Measurements from ENCODE around the gene ERC2. TPM values are rescaled to one million over a fixed set of nuclear protein-coding genes. Genes with fewer than 3 reads are reported as not detected.

Gene ERC2
- total RNA-seq, 1 donor from 2014 or later: 48.3 TPM

DNA sequence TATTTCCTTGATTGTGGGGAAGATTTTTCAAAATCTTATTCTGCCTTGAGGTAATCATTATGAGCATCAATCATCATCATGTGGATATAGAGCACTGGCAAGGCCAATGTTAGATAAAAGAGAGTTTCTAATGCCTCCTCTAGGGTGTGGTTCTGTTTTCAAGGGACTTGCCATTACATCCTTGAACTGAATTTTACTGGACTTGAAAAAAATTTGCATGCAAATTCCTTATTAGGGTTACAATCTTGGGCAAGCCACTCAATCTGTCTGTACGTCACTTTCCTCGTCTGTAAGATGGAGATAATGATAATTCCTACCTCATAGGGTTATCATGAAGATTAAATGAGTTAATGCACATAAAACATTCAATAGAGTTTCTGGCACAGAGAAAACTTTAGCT is 825.0 kb downstream of the ERC2 start:
- DNase-seq: no peak
- Mint-ChIP-seq H3K27me3 (ENCODE audit: unreplicated experiment) (no peaks in the 10 kb centered on the region), H3K36me3 (ENCODE audit: unreplicated experiment) (no peaks in the 10 kb centered on the region), H3K27ac (ENCODE audit: unreplicated experiment) (no peak overlapping the region), H3K9me3 (ENCODE audit: unreplicated experiment) (no peaks in the 10 kb centered on the region), H3K4me3 (ENCODE audit: unreplicated experiment) (no peak overlapping the region), H3K4me1 (ENCODE audit: low read depth, unreplicated experiment) (no peaks in the 10 kb centered on the region)
- TF ChIP-seq, protein P1, sequence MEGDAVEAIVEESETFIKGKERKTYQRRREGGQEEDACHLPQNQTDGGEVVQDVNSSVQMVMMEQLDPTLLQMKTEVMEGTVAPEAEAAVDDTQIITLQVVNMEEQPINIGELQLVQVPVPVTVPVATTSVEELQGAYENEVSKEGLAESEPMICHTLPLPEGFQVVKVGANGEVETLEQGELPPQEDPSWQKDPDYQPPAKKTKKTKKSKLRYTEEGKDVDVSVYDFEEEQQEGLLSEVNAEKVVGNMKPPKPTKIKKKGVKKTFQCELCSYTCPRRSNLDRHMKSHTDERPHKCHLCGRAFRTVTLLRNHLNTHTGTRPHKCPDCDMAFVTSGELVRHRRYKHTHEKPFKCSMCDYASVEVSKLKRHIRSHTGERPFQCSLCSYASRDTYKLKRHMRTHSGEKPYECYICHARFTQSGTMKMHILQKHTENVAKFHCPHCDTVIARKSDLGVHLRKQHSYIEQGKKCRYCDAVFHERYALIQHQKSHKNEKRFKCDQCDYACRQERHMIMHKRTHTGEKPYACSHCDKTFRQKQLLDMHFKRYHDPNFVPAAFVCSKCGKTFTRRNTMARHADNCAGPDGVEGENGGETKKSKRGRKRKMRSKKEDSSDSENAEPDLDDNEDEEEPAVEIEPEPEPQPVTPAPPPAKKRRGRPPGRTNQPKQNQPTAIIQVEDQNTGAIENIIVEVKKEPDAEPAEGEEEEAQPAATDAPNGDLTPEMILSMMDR (IDR thresholded peaks at IDR 0.05; ENCODE audit: partially characterized antibody, unreplicated experiment): no peak

DNA sequence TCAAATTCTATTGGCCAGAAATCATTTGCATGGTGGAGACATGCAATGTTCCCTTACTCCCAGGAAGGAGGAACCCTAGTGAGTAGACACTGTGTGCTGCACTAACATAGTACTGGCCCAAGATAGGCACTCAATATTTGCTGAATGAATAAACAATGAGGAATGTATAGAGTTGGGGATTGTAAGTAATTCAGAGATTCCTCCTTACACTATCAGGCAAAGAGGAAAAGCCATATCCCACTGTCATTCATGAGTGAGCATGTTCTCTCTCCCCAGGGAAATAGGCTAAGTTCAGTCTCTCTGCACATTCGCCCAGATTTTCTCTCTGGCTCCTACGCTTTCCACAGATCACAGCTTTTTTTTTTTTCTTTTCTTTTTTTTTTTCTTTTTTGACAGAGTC is 826.3 kb downstream of the ERC2 start:
- Mint-ChIP-seq H3K27me3 (ENCODE audit: unreplicated experiment) (no peaks in the 10 kb centered on the region), H3K36me3 (ENCODE audit: unreplicated experiment) (no peaks in the 10 kb centered on the region), H3K9me3 (ENCODE audit: unreplicated experiment) (no peaks in the 10 kb centered on the region), H3K27ac (ENCODE audit: unreplicated experiment) (no peak overlapping the region), H3K4me3 (ENCODE audit: unreplicated experiment) (no peak overlapping the region), H3K4me1 (ENCODE audit: low read depth, unreplicated experiment) (no peaks in the 10 kb centered on the region)
- no peak for DNase-seq
- TF ChIP-seq, protein P1 (IDR thresholded peaks at IDR 0.05; ENCODE audit: partially characterized antibody, unreplicated experiment): no peak

DNA sequence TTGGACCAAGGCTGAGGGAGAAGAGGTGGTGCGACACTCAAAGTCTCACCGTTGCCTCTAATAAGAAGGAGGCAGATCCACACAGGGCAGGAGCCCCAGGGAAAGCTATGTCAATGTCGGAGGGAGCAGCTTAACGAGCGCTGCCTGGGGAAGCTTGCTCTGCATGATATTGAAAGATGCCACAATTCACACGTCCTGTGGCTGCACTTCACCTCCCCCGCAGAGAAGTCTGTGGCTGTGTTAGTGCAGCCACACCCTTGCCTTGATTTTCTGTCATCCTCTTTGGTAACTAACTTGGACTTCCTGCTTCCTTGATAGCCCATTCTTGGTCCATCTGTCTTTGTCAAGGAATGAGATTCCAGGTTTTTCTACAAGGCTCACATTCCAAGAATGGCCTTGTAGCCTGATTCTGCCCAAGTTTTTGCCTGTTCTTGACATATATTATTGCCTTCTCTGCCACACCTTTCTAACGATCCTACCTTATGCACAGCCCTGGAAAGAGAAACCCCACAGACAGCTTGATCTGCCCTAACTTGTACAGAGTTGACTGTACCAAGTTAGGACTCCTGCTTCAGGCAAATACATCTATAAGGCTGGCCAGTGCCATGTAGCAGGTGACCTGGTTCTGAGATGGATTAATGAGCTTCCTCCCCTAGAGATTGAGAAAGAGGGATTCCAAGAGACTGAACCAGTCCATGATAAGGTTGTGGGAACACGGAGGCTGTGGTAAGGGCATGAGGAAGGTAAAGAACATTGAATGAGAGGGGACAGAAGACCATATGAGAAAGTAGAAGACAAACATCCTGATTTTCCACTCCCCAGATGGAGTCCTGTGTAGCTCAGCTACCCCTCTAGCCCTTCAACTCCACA is 828.1 kb downstream of the ERC2 start:
- TF ChIP-seq, protein P1 (IDR thresholded peaks at IDR 0.05; ENCODE audit: partially characterized antibody, unreplicated experiment): no peak
- H3K27ac Mint-ChIP-seq (ENCODE audit: unreplicated experiment): no peak overlapping the region
- peaks cover 1% of the 10 kb centered on the region for H3K27me3 Mint-ChIP-seq (ENCODE audit: unreplicated experiment)
- H3K36me3 Mint-ChIP-seq (ENCODE audit: unreplicated experiment): no peaks in the 10 kb centered on the region
- no peak for DNase-seq
- no peak overlapping the region for H3K4me3 Mint-ChIP-seq (ENCODE audit: unreplicated experiment)
- no peaks in the 10 kb centered on the region for H3K9me3 Mint-ChIP-seq (ENCODE audit: unreplicated experiment)
- H3K4me1 Mint-ChIP-seq (ENCODE audit: low read depth, unreplicated experiment): no peaks in the 10 kb centered on the region

DNA sequence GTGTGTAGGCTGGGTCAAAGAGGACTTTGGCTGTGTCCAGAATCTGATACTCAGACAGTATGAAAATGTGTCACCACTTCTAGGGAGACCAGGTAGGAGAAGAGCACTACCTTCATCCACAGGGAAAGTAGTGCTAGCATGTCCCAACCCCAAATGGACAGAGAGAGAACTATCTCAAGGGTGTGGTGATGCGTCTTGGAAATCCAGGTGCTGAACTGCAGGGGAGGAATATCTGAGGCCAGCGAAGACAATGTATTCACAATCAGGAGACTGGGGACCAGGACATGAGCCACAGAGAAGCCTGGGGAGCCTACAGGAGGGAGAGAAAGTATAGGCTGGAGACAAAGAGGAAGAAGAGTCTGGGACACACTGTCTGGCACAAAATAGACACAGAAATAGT is 829.1 kb downstream of the ERC2 start:
- Mint-ChIP-seq H3K36me3 (ENCODE audit: unreplicated experiment) (no peaks in the 10 kb centered on the region), H3K27me3 (ENCODE audit: unreplicated experiment) (peaks cover 1% of the 10 kb centered on the region), H3K4me1 (ENCODE audit: low read depth, unreplicated experiment) (no peaks in the 10 kb centered on the region), H3K4me3 (ENCODE audit: unreplicated experiment) (no peak overlapping the region), H3K9me3 (ENCODE audit: unreplicated experiment) (no peaks in the 10 kb centered on the region), H3K27ac (ENCODE audit: unreplicated experiment) (no peak overlapping the region)
- no peak for DNase-seq
- TF ChIP-seq, protein P1 (IDR thresholded peaks at IDR 0.05; ENCODE audit: partially characterized antibody, unreplicated experiment): no peak

DNA sequence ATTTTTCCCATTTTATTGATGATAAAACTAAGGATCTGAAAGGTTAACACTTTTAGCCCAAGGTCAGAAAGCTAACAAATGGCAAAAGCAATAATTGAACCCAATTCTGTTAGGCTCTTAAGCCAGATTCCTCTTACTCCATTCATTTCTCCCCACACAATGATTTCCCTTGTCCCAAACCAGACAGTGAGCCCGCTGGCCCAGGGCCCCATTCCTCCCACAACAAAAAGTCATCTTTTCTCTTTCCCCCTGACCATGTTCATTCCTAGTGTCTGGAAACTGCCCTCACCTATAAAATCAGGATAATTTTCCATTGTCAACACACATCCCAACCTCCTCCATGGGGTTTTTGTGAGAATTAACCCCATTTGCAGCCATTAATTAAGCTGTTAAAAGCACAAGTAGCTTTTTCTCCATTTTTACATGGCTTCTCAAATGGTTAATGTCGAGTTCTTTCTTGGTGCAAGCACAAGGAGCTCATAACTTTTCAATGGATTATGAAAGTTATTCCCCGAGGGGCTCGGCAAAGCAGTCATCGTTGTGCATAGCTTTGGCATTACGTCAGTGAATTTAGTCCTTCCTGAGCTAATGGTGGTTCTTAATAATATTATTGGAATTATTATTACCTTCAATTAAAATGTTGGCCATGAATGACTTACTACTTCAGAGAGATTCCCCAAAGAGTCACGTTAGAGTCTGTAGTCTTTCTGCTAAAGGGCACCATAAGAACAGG is 830.2 kb downstream of the ERC2 start:
- Mint-ChIP-seq H3K27me3 (ENCODE audit: unreplicated experiment) (peaks cover 1% of the 10 kb centered on the region), H3K27ac (ENCODE audit: unreplicated experiment) (no peak overlapping the region), H3K36me3 (ENCODE audit: unreplicated experiment) (no peaks in the 10 kb centered on the region), H3K4me3 (ENCODE audit: unreplicated experiment) (no peak overlapping the region), H3K9me3 (ENCODE audit: unreplicated experiment) (no peaks in the 10 kb centered on the region), H3K4me1 (ENCODE audit: low read depth, unreplicated experiment) (no peaks in the 10 kb centered on the region)
- TF ChIP-seq, protein P1 (IDR thresholded peaks at IDR 0.05; ENCODE audit: partially characterized antibody, unreplicated experiment): no peak
- no peak for DNase-seq
